ENCODE results near the gene TRIM32.

DNA sequence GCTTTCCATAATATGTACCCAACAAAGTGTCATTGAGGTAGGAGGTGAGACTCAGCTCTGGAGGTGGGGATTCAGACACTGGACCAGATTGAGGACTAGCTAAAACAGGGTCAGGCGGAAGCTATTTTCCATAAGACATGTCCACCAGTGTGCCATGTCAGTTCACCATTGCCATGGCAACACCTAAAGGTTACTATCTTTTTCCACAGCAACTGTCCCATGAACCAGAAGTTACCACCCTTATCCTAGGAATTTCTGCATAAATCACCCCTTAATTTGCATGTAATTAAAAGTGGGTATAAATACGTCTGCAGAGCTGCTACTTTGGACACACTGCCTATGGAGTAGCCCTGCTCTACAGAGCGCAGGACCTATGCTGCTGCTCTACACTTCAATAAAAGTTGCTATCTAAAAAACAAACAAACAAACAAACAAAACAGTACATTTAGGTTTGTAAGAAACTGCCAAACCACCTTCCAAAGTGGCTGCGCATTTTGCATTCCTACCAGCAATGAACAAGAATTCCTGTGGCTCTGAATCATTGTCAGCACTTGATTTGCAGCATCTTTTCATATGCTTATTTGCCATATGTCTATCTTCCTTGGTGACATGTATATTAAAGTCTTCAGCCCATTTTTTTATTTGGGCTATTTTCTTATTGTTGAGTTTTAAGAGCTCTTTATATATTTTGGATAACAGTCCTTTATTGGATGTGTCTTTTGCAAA, 18.0 kb upstream of the TRIM32 start:
- TF ChIP-seq, protein P1, sequence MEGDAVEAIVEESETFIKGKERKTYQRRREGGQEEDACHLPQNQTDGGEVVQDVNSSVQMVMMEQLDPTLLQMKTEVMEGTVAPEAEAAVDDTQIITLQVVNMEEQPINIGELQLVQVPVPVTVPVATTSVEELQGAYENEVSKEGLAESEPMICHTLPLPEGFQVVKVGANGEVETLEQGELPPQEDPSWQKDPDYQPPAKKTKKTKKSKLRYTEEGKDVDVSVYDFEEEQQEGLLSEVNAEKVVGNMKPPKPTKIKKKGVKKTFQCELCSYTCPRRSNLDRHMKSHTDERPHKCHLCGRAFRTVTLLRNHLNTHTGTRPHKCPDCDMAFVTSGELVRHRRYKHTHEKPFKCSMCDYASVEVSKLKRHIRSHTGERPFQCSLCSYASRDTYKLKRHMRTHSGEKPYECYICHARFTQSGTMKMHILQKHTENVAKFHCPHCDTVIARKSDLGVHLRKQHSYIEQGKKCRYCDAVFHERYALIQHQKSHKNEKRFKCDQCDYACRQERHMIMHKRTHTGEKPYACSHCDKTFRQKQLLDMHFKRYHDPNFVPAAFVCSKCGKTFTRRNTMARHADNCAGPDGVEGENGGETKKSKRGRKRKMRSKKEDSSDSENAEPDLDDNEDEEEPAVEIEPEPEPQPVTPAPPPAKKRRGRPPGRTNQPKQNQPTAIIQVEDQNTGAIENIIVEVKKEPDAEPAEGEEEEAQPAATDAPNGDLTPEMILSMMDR (IDR thresholded peaks at IDR 0.05) = no peak
- no peak for TF ChIP-seq POLR2A (IDR thresholded peaks at IDR 0.05)
- TF ChIP-seq POLR2AphosphoS5 (IDR thresholded peaks at IDR 0.05) = no peak
- no peak for TF ChIP-seq EP300 (IDR thresholded peaks at IDR 0.05)
